HEK293 (cell line): ENCODE results near the gene KRTAP10-12.

Source experiments
- BCL6B ChIP-seq: fragments of 450-650 bp; formaldehyde crosslinking; IDR thresholded peaks from 2 replicates; pipeline ENCODE4 v1.5.1; 2017; ENCODE audit warnings: missing biosample characterization, missing genetic modification characterization
- CTCF ChIP-seq: fragments of 450-650 bp; formaldehyde crosslinking; IDR thresholded peaks from 2 replicates; pipeline ENCODE4 v1.5.1; 2016; ENCODE audit warnings: missing biosample characterization, missing genetic modification characterization
- HIC1 ChIP-seq: fragments of 450-650 bp; formaldehyde crosslinking; IDR thresholded peaks from 2 replicates; pipeline ENCODE4 v1.5.1; 2016; ENCODE audit warnings: missing biosample characterization, missing genetic modification characterization
- KLF16 ChIP-seq: fragments of 450-650 bp; formaldehyde crosslinking; IDR thresholded peaks from 2 replicates; pipeline ENCODE4 v1.5.1; 2017; ENCODE audit warnings: missing biosample characterization, missing genetic modification characterization
- KLF8 ChIP-seq: fragments of 450-650 bp; formaldehyde crosslinking; IDR thresholded peaks from 2 replicates; pipeline ENCODE4 v1.5.1; 2016; ENCODE audit warnings: missing biosample characterization, missing genetic modification characterization
- OVOL3 ChIP-seq: fragments of 450-650 bp; formaldehyde crosslinking; IDR thresholded peaks from 2 replicates; pipeline ENCODE4 v1.5.1; 2016; ENCODE audit warnings: missing biosample characterization, missing genetic modification characterization
- ZBTB49 ChIP-seq: fragments of 450-650 bp; formaldehyde crosslinking; IDR thresholded peaks from 2 replicates; pipeline ENCODE4 v1.5.1; 2016; ENCODE audit warnings: missing biosample characterization, missing genetic modification characterization, low read depth
- ZNF157 ChIP-seq: fragments of 450-650 bp; formaldehyde crosslinking; IDR thresholded peaks from 2 replicates; pipeline ENCODE4 v1.5.1; 2016; ENCODE audit warnings: missing biosample characterization, missing genetic modification characterization
- ZNF660 ChIP-seq: fragments of 450-650 bp; IDR thresholded peaks from 2 replicates; pipeline ENCODE4 v1.5.1; 2018; ENCODE audit warnings: missing biosample characterization, mild to moderate bottlenecking, missing genetic modification characterization
- ZNF776 ChIP-seq: fragments of 450-650 bp; formaldehyde crosslinking; IDR thresholded peaks from 2 replicates; pipeline ENCODE4 v1.5.0; 2017; ENCODE audit warnings: missing biosample characterization, missing genetic modification characterization, borderline replicate concordance
- ZSCAN16 ChIP-seq: fragments of 450-650 bp; formaldehyde crosslinking; IDR thresholded peaks from 2 replicates; pipeline ENCODE4 v1.5.1; 2016; ENCODE audit warnings: missing biosample characterization, missing genetic modification characterization

GRCh38 chr21:44681152-44681551 is 15.8 kb upstream of the KRTAP10-12 start:
- TF ChIP-seq BCL6B (tag by site-specific recombination) (no peak), CTCF (tag by site-specific recombination) (no peak), ZNF776 (tag by site-specific recombination) (no peak), KLF8 (no peak), OVOL3 (tag by site-specific recombination) (no peak), ZBTB49 (tag by site-specific recombination) (no peak), HIC1 (no peak), KLF16 (tag by site-specific recombination) (no peak), ZSCAN16 (no peak), ZNF157 (tag by site-specific recombination) (no peak), ZNF660 (tag by site-specific recombination) (no peak)
